WTC11 (cell line): ENCODE data around the gene IGF2BP3. TPM values are rescaled to one million over a fixed set of nuclear protein-coding genes. Genes with fewer than 3 reads are reported as not detected.
A peak's percentile ranks its signal among the peaks of the same experiment; 100 is the strongest.

Experiments used
- ATAC-seq: fragments of 200-7000 bp; cut with Tn5 transposase; 2 replicates; pipeline ENCODE4 v1.10.0; 2021; ENCODE audit warnings: mild to moderate bottlenecking, moderate library complexity
- CTCF ChIA-PET: fragments of 300-600 bp; sonication (Branson Sonifier 250); formaldehyde crosslinking; loops from one replicate; lab custom pipeline; 2021; ENCODE audit warnings: antibody characterized with exemption; lab: Charles Lee
- POLR2A ChIA-PET: fragments of 350-600 bp; sonication (Branson Sonifier 250); formaldehyde crosslinking; loops from one replicate; lab custom pipeline; 2021; ENCODE audit warnings: antibody characterized with exemption; lab: Charles Lee
- DNase-seq: peaks from one replicate; pipeline ENCODE4 v3.0.0; 2021; ENCODE audit warnings: low spot score
- H3K27ac Mint-ChIP-seq: 2 replicates; pipeline ENCODE4 v1.8.0; 2021; ENCODE audit warnings: mixed read lengths
- H3K27me3 Mint-ChIP-seq: 2 replicates; pipeline ENCODE4 v1.8.0; 2021; ENCODE audit warnings: low read depth, mild to moderate bottlenecking, moderate library complexity, mixed read lengths
- H3K36me3 Mint-ChIP-seq: 2 replicates; pipeline ENCODE4 v1.8.0; 2021; ENCODE audit warnings: mixed read lengths
- H3K4me1 Mint-ChIP-seq: 2 replicates; pipeline ENCODE4 v1.8.0; 2022; ENCODE audit warnings: mixed read lengths
- H3K4me3 Mint-ChIP-seq: 2 replicates; pipeline ENCODE4 v1.8.0; 2021; ENCODE audit warnings: mild to moderate bottlenecking, moderate library complexity, mixed read lengths
- H3K9me3 Mint-ChIP-seq: 2 replicates; pipeline ENCODE4 v1.8.0; 2021; ENCODE audit warnings: mixed read lengths
- ATF1 ChIP-seq: sonication (generic); formaldehyde crosslinking; IDR thresholded peaks from 2 replicates; pipeline ENCODE4 v1.8.1; 2023; ENCODE audit warnings: mild to moderate bottlenecking, moderate library complexity, missing genetic modification reagents
- ATF6 ChIP-seq: sonication (generic); formaldehyde crosslinking; IDR thresholded peaks from 2 replicates; pipeline ENCODE4 v1.8.1; 2023; ENCODE audit warnings: mild to moderate bottlenecking, missing genetic modification reagents
- CBFB ChIP-seq: sonication (generic); formaldehyde crosslinking; IDR thresholded peaks from 2 replicates; pipeline ENCODE4 v1.8.1; 2022; ENCODE audit warnings: mild to moderate bottlenecking, low read depth, missing genetic modification reagents
- CTCF ChIP-seq: fragments of 200-600 bp; IDR thresholded peaks from 2 replicates; pipeline ENCODE4 v1.8.0; 2022; ENCODE audit warnings: antibody characterized with exemption
- E2F5 ChIP-seq: sonication (generic); formaldehyde crosslinking; IDR thresholded peaks from 2 replicates; pipeline ENCODE4 v1.8.1; 2022; ENCODE audit warnings: mild to moderate bottlenecking, moderate library complexity, missing genetic modification reagents
- ESRRA ChIP-seq: sonication (generic); formaldehyde crosslinking; IDR thresholded peaks from 2 replicates; pipeline ENCODE4 v1.8.1; 2022; ENCODE audit warnings: mild to moderate bottlenecking, missing genetic modification reagents, borderline replicate concordance
- FOXP1 ChIP-seq: sonication (generic); formaldehyde crosslinking; IDR thresholded peaks from 2 replicates; pipeline ENCODE4 v1.8.0; 2022; ENCODE audit warnings: missing genetic modification reagents, mild to moderate bottlenecking, moderate library complexity, borderline replicate concordance
- GABPB1 ChIP-seq: sonication (generic); formaldehyde crosslinking; IDR thresholded peaks from 2 replicates; pipeline ENCODE4 v1.8.1; 2023; ENCODE audit warnings: mild to moderate bottlenecking, missing genetic modification reagents
- GTF2I ChIP-seq: fragments of 250-450 bp; sonication (Bioruptor Pico); conservative IDR thresholded peaks from 2 replicates; pipeline ENCODE4 v1.4.0; 2021; ENCODE audit warnings: mild to moderate bottlenecking
- IRF2 ChIP-seq: sonication (generic); formaldehyde crosslinking; IDR thresholded peaks from 2 replicates; pipeline ENCODE4 v1.8.0; 2022; ENCODE audit warnings: low read depth, missing genetic modification reagents, borderline replicate concordance
- MXD4 ChIP-seq: fragments of 250-450 bp; sonication (Bioruptor Pico); IDR thresholded peaks from 2 replicates; pipeline ENCODE4 v1.8.0; 2021; ENCODE audit warnings: mild to moderate bottlenecking, moderate library complexity, borderline replicate concordance
- MYBL2 ChIP-seq: sonication (generic); formaldehyde crosslinking; IDR thresholded peaks from 2 replicates; pipeline ENCODE4 v1.8.1; 2023; ENCODE audit warnings: mild to moderate bottlenecking, moderate library complexity, missing genetic modification reagents
- NR1H2 ChIP-seq: sonication (generic); formaldehyde crosslinking; IDR thresholded peaks from 2 replicates; pipeline ENCODE4 v1.9.0; 2021; ENCODE audit warnings: mild to moderate bottlenecking, moderate library complexity, missing genetic modification reagents
- PRDM15 ChIP-seq: sonication (generic); formaldehyde crosslinking; IDR thresholded peaks from 2 replicates; pipeline ENCODE4 v1.8.0; 2022; ENCODE audit warnings: missing genetic modification reagents
- PRRX2 ChIP-seq: fragments of 250-450 bp; sonication (Bioruptor Pico); IDR thresholded peaks from 2 replicates; pipeline ENCODE4 v1.8.0; 2021; ENCODE audit warnings: mild to moderate bottlenecking
- SOX15 ChIP-seq: fragments of 250-450 bp; sonication (Bioruptor Pico); IDR thresholded peaks from 2 replicates; pipeline ENCODE4 v1.9.0; 2021; ENCODE audit warnings: mild to moderate bottlenecking
- TCF7 ChIP-seq: sonication (generic); formaldehyde crosslinking; IDR thresholded peaks from 2 replicates; pipeline ENCODE4 v1.8.0; 2022; ENCODE audit warnings: mild to moderate bottlenecking, low read depth, missing genetic modification reagents, moderate library complexity
- USF1 ChIP-seq: sonication (generic); formaldehyde crosslinking; IDR thresholded peaks from 2 replicates; pipeline ENCODE4 v1.8.0; 2022; ENCODE audit warnings: mild to moderate bottlenecking, missing genetic modification reagents
- ZBTB21 ChIP-seq: sonication (generic); formaldehyde crosslinking; IDR thresholded peaks from 2 replicates; pipeline ENCODE4 v1.8.1; 2023; ENCODE audit warnings: mild to moderate bottlenecking, missing genetic modification reagents, borderline replicate concordance
- ZNF121 ChIP-seq: sonication (generic); formaldehyde crosslinking; IDR thresholded peaks from 2 replicates; pipeline ENCODE4 v1.8.0; 2023; ENCODE audit warnings: missing genetic modification reagents
- ZNF232 ChIP-seq: sonication (generic); formaldehyde crosslinking; IDR thresholded peaks from 2 replicates; pipeline ENCODE4 v1.8.0; 2022; ENCODE audit warnings: mild to moderate bottlenecking, missing genetic modification reagents
- ZNF317 ChIP-seq: sonication (generic); formaldehyde crosslinking; IDR thresholded peaks from 2 replicates; pipeline ENCODE4 v1.8.1; 2023; ENCODE audit warnings: low read depth, mild to moderate bottlenecking, moderate library complexity, missing genetic modification reagents, borderline replicate concordance
- ZNF671 ChIP-seq: fragments of 250-450 bp; sonication (Bioruptor Pico); IDR thresholded peaks from 2 replicates; pipeline ENCODE4 v1.8.0; 2021; ENCODE audit warnings: mild to moderate bottlenecking
- total RNA-seq: library from RNA; stranded (reverse); gene quantifications from 3 replicates; pipeline ENCODE4 v1.2.3, GENCODE V29; 2021

IGF2BP3 gene
- total RNA-seq, 1 experiment from 2014 or later, result 129 TPM

GRCh38 chr7:23345601-23346000, 124.7 kb downstream of the IGF2BP3 start:
- Mint-ChIP-seq H3K4me3 (no peak overlapping the region), H3K4me1 (peaks cover 8% of the 10 kb centered on the region), H3K27me3 (no peaks in the 10 kb centered on the region), H3K36me3 (peaks cover 77% of the 10 kb centered on the region), H3K9me3 (no peaks in the 10 kb centered on the region), H3K27ac (no peak overlapping the region)
- CTCF ChIA-PET, result interaction anchor here (1.4 kb wide), 1 partner anchor 12 kb away, joined by 3 read pairs; no protein-coding TSS in a partner anchor
- TF ChIP-seq TCF7 (CRISPR knock-in tag) (no peak), USF1 (CRISPR knock-in tag) (no peak)
- ATAC-seq (no peak), DNase-seq (no peak)
- POLR2A ChIA-PET, result no interaction called here

- TF ChIP-seq MXD4 (CRISPR knock-in tag), result no peak
- no peak for TF ChIP-seq ZNF671 (CRISPR knock-in tag)
- no peak for TF ChIP-seq PRRX2
- no peak for TF ChIP-seq ZBTB21
- no peak for TF ChIP-seq FOXP1 (CRISPR knock-in tag)
- no peak for TF ChIP-seq PRDM15
- TF ChIP-seq ZNF317 (CRISPR knock-in tag), result no peak
- TF ChIP-seq GABPB1 (CRISPR knock-in tag), result no peak
- TF ChIP-seq CTCF, result no peak
- Mint-ChIP-seq H3K9me3 (no peaks in the 10 kb centered on the region), H3K27me3 (no peaks in the 10 kb centered on the region), H3K36me3 (peaks cover 82% of the 10 kb centered on the region), H3K4me1 (no peaks in the 10 kb centered on the region; the same call in 1 of the 2 replicates), H3K27ac (0 out of 2 replicates have a peak overlapping the region, but pooled peaks have one; percentile 3), H3K4me3 (no peak overlapping the region)
- ChIA-PET CTCF (no interaction called here), POLR2A (no interaction called here)
- ATAC-seq, result no peak
- DNase-seq, result no peak
Observed at GRCh38 chr7:23343806-23344475, 126.3 kb downstream of the IGF2BP3 start.

GRCh38 chr7:23343102-23343501, 127.2 kb downstream of the IGF2BP3 start:
- CTCF ChIA-PET, result no interaction called here
- H3K27me3 Mint-ChIP-seq, result no peaks in the 10 kb centered on the region
- no peak for DNase-seq
- H3K4me3 Mint-ChIP-seq, result no peak overlapping the region
- no peak overlapping the region for H3K27ac Mint-ChIP-seq
- H3K36me3 Mint-ChIP-seq, result peaks cover 84% of the 10 kb centered on the region
- no peak for ATAC-seq
- H3K9me3 Mint-ChIP-seq, result no peaks in the 10 kb centered on the region
- H3K4me1 Mint-ChIP-seq, result no peaks in the 10 kb centered on the region
- POLR2A ChIA-PET, result no interaction called here
- TF ChIP-seq ATF6, result no peak
- no peak for TF ChIP-seq CBFB (CRISPR knock-in tag)
- TF ChIP-seq GTF2I, result no peak
- TF ChIP-seq ATF1 (CRISPR knock-in tag), result no peak
- TF ChIP-seq MYBL2, result no peak
- no peak for TF ChIP-seq ESRRA
- TF ChIP-seq SOX15 (CRISPR knock-in tag), result no peak
- TF ChIP-seq E2F5 (CRISPR knock-in tag), result no peak
- TF ChIP-seq NR1H2, result no peak
- TF ChIP-seq IRF2 (CRISPR knock-in tag), result no peak
- no peak for TF ChIP-seq PRRX2
- TF ChIP-seq ZNF121 (CRISPR knock-in tag), result no peak
- no peak for TF ChIP-seq ZNF232 (CRISPR knock-in tag)
